Neural crest cell (in vitro differentiated cells): ENCODE data around the gene PERM1. TPM values are rescaled to one million over a fixed set of nuclear protein-coding genes. Genes with fewer than 3 reads are reported as not detected.

ENCODE experiments used
- DNase-seq: peaks from one replicate; pipeline ENCODE4 v3.0.0; 2021; ENCODE audit warnings: low read depth, mixed read lengths, low spot score
- H3K27ac Mint-ChIP-seq: one replicate; pipeline ENCODE4 v1.8.0; 2021; ENCODE audit warnings: mild to moderate bottlenecking, mixed read lengths; ENCODE audit not compliant: unreplicated experiment
- H3K27me3 Mint-ChIP-seq: 2 replicates; pipeline ENCODE4 v1.8.0; 2021; ENCODE audit warnings: low read depth, mild to moderate bottlenecking, mixed read lengths
- H3K36me3 Mint-ChIP-seq: 2 replicates; pipeline ENCODE4 v1.8.0; 2021; ENCODE audit warnings: low read depth, mild to moderate bottlenecking, mixed read lengths
- H3K4me1 Mint-ChIP-seq: 2 replicates; pipeline ENCODE4 v1.8.0; 2021; ENCODE audit warnings: mixed read lengths
- H3K4me3 Mint-ChIP-seq: one replicate; pipeline ENCODE4 v1.8.0; 2021; ENCODE audit warnings: mild to moderate bottlenecking, mixed read lengths
- H3K9me3 Mint-ChIP-seq: 2 replicates; pipeline ENCODE4 v1.8.0; 2021; ENCODE audit warnings: mixed read lengths
- total RNA-seq: library from RNA; stranded (reverse); gene quantifications from 2 replicates; pipeline ENCODE4 v1.2.1, GENCODE V29; 2021
- TF ChIP-seq, protein P1 (sequence below): fragments of 200-600 bp; sonication (generic); conservative IDR thresholded peaks from 2 replicates; pipeline ENCODE4 v1.5.0; 2021; ENCODE audit warnings: antibody characterized with exemption, mild to moderate bottlenecking

Gene PERM1
- total RNA-seq, 1 donor from 2014 or later, result not detected

DNA sequence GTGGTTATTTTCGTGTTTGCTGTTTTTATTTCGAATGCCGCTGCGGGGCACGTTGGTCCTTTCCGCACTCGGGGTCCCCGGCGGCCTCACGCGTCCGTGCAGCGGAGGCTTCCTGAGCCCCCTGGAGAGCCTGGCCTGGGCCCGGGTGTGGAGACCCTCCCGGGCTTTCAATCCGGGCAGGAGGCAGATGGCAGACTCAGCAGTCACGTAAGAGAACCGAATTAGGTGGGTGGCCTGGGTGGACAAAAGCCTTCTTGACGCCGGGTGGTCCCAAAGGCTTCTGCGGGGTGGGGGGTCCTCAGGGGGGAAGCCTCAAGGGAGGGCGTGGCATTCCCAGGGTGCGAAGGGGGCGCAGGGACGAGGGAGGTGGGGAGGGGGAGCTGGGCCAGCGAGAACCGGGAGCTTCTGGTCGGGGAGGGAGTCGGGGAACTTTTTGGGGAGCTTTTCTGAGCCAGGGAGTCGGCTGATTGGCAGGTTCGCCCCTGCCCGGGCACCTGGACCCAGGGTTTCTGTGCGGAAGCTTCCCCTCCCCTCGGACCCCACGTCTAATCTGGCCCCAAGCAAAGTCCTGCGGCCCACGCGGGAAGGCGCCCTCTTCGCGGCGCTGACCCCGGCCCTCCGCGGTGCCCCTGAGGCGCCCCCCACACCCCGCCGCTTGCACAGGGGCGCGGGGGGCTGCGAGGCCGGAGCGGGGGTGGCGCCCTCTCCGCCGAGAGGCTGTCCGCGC is 19.3 kb upstream of the PERM1 start:
- DNase-seq, result peak; percentile 38
- Mint-ChIP-seq H3K4me1 (peaks cover 12% of the 10 kb centered on the region), H3K4me3 (peak overlapping the region; percentile 86), H3K27ac (peak overlapping the region; percentile 99), H3K9me3 (no peaks in the 10 kb centered on the region), H3K36me3 (no peaks in the 10 kb centered on the region), H3K27me3 (peaks cover 31% of the 10 kb centered on the region)
- TF ChIP-seq, protein P1, sequence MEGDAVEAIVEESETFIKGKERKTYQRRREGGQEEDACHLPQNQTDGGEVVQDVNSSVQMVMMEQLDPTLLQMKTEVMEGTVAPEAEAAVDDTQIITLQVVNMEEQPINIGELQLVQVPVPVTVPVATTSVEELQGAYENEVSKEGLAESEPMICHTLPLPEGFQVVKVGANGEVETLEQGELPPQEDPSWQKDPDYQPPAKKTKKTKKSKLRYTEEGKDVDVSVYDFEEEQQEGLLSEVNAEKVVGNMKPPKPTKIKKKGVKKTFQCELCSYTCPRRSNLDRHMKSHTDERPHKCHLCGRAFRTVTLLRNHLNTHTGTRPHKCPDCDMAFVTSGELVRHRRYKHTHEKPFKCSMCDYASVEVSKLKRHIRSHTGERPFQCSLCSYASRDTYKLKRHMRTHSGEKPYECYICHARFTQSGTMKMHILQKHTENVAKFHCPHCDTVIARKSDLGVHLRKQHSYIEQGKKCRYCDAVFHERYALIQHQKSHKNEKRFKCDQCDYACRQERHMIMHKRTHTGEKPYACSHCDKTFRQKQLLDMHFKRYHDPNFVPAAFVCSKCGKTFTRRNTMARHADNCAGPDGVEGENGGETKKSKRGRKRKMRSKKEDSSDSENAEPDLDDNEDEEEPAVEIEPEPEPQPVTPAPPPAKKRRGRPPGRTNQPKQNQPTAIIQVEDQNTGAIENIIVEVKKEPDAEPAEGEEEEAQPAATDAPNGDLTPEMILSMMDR, result no peak

DNA sequence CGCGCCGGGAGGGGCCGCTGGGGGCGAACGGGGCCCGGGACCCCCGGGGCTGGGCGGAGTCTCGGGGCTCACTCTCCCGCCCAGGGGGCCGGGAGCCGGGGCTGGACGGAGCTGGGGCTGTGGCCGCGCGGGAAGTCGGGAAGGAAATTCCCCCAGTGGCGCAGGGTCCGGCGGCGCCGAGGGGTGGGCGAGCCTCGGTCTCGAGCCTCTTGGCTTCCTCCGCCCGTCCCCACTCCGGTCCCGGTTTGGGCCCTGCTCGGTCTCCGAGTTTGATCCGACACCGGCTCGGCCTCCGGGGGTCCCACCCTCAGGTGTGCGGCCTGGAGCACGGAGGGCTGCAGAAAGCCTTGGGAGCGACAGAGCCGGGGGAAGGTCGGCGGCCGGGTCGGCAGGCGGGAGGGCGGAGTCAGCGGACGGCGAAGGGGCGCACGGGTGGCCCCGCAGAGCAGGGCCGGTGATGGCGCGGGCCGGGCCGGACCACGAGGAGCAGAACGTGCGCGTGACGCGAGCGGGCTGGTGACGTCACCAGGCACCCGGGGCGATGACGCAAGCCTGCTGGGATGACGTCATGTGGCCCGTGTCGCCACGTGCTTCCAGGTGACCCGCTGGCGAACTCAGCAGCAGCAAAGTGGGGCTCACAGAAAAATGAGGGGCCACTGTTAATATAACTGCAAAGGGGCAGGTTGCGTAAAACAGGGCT is 18.6 kb upstream of the PERM1 start:
- no peaks in the 10 kb centered on the region for H3K36me3 Mint-ChIP-seq
- no peaks in the 10 kb centered on the region for H3K9me3 Mint-ChIP-seq
- peak overlapping the region; percentile 99 for H3K27ac Mint-ChIP-seq
- H3K27me3 Mint-ChIP-seq, result peaks cover 36% of the 10 kb centered on the region
- peak overlapping the region; percentile 86 for H3K4me3 Mint-ChIP-seq
- peaks cover 16% of the 10 kb centered on the region for H3K4me1 Mint-ChIP-seq
- DNase-seq, result peak; percentile 69
- TF ChIP-seq, protein P1, result no peak

DNA sequence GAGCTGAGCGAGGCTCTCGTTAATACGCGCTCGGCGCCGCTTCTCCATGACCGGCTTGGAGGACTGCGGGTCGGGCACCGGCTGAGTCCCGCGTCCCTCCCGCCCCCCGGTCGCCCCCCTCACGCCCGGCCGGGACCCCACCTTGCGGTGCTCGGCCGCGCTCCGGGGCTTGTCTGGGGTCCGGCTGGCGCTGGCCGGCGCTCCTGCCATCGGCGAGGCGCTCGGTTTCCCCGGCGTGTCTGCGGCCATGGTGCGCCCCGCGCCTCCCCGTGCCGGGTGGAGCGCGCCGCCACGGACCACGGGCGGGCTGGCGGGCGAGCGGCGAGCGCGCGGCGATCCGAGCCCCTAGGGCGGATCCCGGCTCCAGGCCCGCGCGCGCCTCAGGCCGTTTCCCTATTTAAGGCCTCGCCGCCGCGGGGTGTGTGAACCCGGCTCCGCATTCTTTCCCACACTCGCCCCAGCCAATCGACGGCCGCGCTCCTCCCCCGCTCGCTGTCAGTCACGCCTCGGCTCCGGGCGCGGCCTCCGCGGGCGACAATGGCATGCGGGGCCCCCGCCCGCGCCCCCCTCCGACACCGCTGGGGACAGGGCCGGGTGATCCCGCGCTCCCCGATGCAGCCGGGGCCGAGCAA is 17.9 kb upstream of the PERM1 start, which contains the start of gene HES4:
HES4 (minus strand) TSS at position 373 of the 632 bp plus-strand sequence; CDS start at position 249, 124 bp downstream.
- no peaks in the 10 kb centered on the region for H3K9me3 Mint-ChIP-seq
- TF ChIP-seq, protein P1, result no peak
- DNase-seq, result peak; percentile 83
- peaks cover 13% of the 10 kb centered on the region for H3K4me1 Mint-ChIP-seq
- no peaks in the 10 kb centered on the region for H3K36me3 Mint-ChIP-seq
- H3K4me3 Mint-ChIP-seq, result peak within 1 kb of the TSS; percentile 86
- peaks cover 37% of the 10 kb centered on the region for H3K27me3 Mint-ChIP-seq
- peak within 1 kb of the TSS; percentile 99 for H3K27ac Mint-ChIP-seq

DNA sequence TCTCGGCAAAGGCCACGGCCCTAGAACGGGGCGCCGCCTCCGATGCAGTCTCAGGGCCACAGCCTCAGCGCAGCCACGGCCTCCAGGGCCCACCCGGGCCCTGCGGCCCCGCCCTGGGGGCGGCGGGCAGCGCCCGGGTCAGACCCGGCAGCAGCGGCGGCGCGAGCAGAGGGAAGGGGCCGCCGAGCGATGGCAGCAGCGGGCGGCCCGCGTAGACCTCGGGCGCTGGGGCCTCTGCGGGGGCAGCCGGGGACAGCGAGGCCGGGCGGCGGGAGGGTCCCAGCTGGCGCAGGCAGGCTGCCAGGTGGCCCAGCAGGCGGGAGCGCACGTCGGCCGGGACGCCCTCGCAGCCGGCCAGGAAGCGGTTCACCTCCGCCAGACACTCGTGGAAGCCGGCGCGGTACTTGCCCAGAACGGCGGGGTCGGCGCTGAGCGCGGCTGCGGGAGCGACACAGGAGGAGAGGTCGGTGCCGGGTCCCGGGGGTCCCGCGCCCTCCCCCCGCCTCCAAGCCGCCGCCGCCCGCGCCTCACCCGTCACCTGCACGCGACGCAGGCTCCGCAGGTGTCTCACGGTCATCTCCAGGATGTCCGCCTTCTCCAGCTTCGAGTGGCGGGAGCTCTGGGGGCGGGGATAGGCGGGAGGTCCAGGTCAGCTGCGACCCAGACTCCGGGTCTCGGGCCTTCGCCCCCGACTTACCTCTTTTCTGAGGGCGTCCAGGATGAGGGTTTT is 17.3 kb upstream of the PERM1 start:
- no peak overlapping the region for H3K27ac Mint-ChIP-seq
- DNase-seq, result no peak
- H3K9me3 Mint-ChIP-seq, result no peaks in the 10 kb centered on the region
- TF ChIP-seq, protein P1, result no peak
- peaks cover 39% of the 10 kb centered on the region for H3K27me3 Mint-ChIP-seq
- H3K4me3 Mint-ChIP-seq, result peak overlapping the region; percentile 51
- peaks cover 8% of the 10 kb centered on the region for H3K4me1 Mint-ChIP-seq
- H3K36me3 Mint-ChIP-seq, result no peaks in the 10 kb centered on the region

DNA sequence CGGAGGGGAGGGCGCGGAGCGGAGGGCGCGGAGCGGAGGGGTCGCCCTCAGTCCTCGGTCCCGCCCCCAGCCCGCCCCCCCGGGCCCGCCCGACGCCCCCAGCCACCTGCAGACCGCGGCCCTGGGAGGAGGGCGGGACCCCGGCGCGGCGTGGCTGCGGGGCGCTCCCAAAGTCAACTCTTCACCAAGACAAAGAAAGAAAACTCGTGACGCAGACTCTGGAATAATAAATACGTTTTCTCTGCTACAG is 16.8 kb upstream of the PERM1 start:
- H3K36me3 Mint-ChIP-seq, result no peaks in the 10 kb centered on the region
- TF ChIP-seq, protein P1, result no peak
- DNase-seq, result no peak
- H3K4me3 Mint-ChIP-seq, result peak overlapping the region; percentile 51
- H3K27ac Mint-ChIP-seq, result no peak overlapping the region
- H3K9me3 Mint-ChIP-seq, result no peaks in the 10 kb centered on the region
- peaks cover 8% of the 10 kb centered on the region for H3K4me1 Mint-ChIP-seq
- H3K27me3 Mint-ChIP-seq, result peaks cover 39% of the 10 kb centered on the region
